ENCODE data around the gene SUSD5.
"Not testable (repeated sequence)": the region's sequence is repeated elsewhere in the genome, so short reads cannot be mapped to it uniquely, and the experiment has no call there.

SUSD5 gene

GRCh38 chr3:33187368-33187634 lies 31.3 kb downstream of the SUSD5 start:
- DNase-seq: no peak

GRCh38 chr3:33186524-33187367 lies 31.9 kb downstream of the SUSD5 start:
- DNase-seq: no peak

- no peak for DNase-seq
Measured at GRCh38 chr3:33184863-33185262, 33.7 kb downstream of the SUSD5 start.

DNA sequence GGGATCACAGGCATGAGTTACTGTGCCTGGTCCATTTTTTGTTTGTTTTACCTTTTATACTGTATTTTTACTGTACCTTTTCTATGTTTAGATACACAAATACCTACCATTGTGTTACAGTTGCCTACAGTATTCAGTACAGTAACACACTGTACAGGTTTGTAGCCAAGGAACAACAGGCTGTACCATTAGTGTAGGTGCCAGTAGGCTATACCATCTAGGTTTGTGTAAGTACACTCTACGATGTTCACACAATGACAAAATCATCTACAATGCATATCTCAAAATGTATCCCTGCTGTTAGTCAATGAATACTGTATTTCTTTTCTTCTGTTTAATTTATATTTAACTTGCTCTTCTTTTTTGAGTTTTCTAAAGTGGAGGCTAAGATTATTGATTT lies 37.0 kb downstream of the SUSD5 start:
- DNase-seq: not testable (repeated sequence)

DNA sequence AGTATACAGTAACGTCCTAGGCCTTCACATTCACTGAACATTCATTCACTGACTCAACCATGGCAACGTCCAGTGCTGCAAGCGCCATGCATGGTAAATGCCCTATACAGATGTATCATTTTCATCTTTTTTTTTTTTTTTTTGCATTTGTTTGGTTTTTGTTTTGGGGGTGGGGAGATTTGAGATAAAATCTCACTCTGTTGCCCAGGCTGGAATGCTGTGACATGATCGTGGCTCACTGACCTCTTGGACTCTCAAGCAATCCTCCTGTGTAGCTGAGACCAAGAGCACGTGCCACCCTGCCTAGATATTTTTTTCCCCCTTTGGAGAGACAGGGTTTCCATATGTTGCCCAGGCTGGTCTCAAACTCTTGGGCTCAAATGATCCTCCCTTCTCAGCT lies 37.4 kb downstream of the SUSD5 start:
- DNase-seq: no peak

- DNase-seq: no peak
Measured at GRCh38 chr3:33179132-33179531, 39.5 kb downstream of the SUSD5 start.

DNA sequence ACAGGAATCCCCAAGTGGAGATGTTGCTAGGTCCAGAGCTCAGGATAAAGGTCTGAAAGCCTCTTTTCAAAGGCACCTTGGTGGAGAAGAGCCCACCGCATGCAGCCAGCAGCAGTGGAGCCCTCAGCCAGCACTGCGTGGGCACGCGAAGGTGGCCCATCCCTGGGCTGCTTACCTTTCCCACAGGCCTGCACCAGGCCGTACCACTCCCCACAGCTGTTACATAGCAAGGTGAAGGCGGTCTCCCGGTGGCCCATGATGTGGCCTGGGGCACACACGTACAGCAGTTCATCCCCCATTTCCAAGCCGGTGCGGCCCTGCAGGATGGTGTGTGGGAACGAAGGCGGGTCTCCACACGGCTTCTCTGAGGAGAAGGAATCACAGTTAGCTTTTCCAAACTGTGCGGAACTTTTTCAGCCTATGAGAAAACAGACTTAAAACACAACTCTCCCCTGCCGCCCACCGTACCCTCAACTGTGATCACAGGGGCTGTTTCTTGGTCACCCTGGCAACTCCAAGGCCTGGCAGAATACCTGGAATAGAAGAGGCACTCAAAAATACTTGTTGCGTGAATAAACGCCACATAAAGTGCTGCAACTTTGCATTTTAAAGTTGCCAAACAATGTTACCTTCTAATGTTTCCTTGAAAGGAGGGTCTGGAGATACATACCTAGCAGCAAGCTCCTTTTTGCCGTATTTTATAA lies 43.7 kb downstream of the SUSD5 start:
- DNase-seq: no peak

DNA sequence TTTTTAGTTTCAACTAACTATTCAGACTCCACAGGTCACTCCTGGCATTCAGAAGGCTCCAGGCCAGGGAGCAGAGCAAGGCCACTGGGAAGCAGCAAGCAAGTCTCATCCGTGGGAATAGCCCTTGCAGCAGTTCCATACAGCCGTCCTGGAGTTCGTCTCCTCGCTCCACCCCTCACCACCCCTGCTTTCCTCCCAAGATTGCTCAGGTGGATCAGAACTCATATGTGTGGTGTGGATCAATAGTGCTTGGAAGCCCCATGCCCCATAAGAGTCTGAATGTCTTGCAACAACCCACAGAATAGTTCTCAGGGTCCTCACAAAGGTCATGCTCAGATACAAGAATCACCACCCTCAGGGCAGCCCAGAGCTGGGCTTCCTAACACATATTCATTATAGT lies 44.5 kb downstream of the SUSD5 start:
- no peak for DNase-seq

GRCh38 chr3:33173672-33174071 lies 44.9 kb downstream of the SUSD5 start:
- DNase-seq: no peak

DNA sequence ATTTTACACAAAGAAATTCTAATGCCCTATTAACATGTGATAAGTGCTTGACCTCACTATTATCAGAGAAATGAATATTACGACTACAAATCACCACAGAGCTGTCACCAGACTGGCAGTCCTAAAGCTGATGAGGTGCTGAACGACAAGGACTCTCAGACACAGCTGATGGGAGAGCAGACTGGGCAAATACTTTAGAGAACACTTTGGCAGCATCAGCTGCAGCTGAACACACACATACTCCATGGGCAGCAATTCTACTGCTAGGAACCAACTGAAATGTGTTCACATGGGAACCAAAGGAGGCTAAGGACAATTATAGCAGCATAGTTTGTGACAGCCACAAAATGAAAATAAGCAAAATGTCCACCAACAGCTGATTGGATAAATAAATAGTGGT lies 45.5 kb downstream of the SUSD5 start:
- DNase-seq: no peak

GRCh38 chr3:33171580-33171979 lies 47.0 kb downstream of the SUSD5 start:
- peak; percentile 15 for DNase-seq

DNA sequence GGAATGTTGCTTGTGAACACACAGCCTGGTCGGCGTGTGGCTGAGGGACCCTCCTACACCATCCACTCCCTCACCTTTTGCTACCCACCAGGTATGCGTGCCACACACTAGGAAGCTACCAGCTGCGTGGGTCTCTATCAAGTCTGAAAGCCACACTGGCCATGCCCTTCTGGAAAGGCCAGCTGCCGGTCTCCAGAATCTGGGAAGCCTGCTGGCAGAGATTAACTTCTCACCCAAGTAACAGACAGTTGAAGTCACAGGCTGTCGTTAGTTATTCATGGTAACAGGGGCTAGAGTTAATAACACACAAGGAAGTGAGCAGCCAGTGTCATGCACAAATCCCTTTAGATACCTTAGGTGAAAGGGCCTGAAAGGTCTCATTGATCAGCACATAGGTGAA lies 48.1 kb downstream of the SUSD5 start:
- no peak for DNase-seq

DNA sequence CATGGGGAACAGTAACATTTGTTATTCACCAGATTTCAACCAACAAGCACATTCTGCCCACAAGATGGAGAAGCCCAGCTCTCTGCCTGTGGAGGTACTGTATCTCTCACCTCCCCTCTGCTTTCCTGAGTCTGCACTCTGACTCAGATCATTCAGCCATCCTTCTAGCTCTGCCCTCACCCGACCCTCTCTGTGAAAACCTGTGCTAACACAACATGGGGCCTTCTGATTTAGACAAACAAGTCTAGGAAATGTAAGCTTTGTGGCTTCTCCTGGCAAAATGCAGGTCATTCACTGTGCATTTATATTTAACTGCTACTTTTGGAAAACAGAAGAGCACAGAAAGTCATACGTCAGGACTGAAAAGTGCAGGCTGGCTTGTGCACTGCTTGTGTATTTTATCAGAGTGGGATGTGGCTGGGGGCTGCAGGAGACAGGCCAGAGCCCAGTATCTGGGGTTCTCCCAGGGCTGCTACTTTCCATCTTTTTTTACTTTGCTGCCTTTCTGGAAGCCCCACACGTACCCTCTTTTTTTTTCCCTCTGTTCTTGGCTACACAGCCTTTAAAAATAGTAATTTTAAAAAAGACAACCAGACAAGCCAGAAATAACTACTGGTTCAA lies 50.8 kb downstream of the SUSD5 start:
- no peak for DNase-seq

DNA sequence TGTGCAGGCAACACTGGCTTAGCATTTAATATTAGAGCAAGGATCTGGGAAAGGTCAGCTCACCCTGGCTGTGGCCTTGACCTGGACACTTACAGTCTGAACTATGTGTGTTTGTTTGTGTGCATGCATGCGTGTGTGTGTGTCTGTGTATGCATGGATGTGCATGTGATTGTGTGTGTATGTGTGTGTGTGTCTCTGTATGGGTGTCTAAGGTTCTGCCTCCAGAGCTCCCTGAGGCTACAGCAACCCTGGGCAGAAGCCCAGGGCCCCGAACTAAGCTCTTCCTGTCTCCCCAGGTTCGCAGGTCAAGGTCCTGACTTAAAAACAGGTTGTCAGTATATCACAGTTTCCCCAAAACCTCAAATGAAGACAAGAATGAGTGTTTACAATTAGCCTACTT lies 51.3 kb downstream of the SUSD5 start:
- DNase-seq: no peak

- no peak for DNase-seq
Measured at GRCh38 chr3:33166095-33166494, 52.5 kb downstream of the SUSD5 start.

GRCh38 chr3:33165372-33165771 lies 53.2 kb downstream of the SUSD5 start:
- no peak for DNase-seq

- DNase-seq: not testable (repeated sequence)
Measured at GRCh38 chr3:33162621-33163020, 56.0 kb downstream of the SUSD5 start.

DNA sequence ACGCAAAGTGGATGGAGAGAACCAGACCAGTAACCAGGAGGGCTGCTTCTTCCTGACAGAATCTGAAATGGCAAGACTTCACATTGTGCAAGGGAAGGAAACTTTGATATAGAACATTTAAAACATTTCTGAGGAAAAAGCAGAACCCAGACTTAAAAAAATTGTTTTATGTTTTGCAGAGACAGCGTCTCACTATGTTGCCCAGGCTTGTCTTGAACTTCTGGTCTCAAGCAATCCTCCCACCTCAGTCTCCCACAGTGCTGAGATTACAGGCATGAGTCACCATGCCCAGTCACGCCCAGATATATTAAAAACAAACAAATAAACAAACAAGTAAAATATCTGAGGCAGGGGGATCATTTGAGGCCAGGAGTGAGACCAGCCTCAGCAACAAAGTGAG lies 58.6 kb downstream of the SUSD5 start:
- no peak for DNase-seq

- no peak for DNase-seq
Measured at GRCh38 chr3:33159234-33159633, 59.4 kb downstream of the SUSD5 start.

GRCh38 chr3:33155301-33155700 lies 63.3 kb downstream of the SUSD5 start:
- no peak for DNase-seq

DNA sequence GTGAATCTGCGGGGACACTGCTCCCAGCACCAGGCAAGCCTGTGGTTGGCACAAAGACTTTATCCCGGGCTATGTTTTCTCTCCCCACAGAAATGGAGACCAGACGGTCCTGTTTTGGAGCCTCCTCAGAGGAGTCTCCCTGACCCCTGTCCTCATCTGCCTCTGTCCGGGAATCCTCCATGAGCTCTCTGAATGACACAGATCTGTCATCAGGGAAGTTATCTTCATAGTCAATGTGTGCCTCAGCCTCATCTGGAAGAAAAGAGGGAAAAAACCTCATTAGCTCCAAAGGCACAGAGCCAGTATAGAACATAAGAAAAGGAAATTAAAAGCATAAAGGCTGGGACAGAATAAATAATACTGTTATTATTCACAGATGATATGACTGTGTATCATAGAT lies 64.8 kb downstream of the SUSD5 start:
- no peak for DNase-seq

- no peak for DNase-seq
Measured at GRCh38 chr3:33152363-33153360, 65.9 kb downstream of the SUSD5 start.

DNA sequence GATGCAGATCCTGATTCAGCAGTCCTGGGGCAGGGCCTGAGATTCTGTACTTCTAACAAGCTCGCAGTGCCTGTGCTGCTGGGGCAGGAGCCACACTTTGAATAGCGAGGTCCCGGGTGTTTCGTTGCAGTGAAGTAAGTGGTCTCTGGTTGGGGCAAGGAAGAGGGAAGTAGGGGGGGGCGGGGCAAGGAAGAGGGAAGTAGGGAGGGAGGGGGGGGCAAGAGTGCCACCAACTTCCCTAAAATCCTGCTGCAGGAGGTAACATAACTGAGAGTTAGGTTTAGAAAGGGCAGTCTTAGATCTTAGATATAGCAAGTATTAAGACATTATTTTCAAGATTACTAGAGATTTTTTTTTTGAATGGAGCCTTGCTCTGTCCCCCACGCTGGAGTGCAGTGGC lies 69.3 kb downstream of the SUSD5 start:
- DNase-seq: peak; percentile 80

Measured in MV-4-11 (cell line).